A549 treated with CpdA at 1 μM for 4 hours (cell line): ENCODE data around the gene UPF3A. TPM values are rescaled to one million over a fixed set of nuclear protein-coding genes. Genes with fewer than 3 reads are reported as not detected.

Experiments used
- total RNA-seq: library from RNA; stranded (reverse); fragments of 200-300 nt; extraction: Qiagen RNA extraction; gene quantifications from 5 replicates; pipeline ENCODE4 v1.2.3, GENCODE V29; 2022; ENCODE audit warnings: low read depth

UPF3A gene, protein sequence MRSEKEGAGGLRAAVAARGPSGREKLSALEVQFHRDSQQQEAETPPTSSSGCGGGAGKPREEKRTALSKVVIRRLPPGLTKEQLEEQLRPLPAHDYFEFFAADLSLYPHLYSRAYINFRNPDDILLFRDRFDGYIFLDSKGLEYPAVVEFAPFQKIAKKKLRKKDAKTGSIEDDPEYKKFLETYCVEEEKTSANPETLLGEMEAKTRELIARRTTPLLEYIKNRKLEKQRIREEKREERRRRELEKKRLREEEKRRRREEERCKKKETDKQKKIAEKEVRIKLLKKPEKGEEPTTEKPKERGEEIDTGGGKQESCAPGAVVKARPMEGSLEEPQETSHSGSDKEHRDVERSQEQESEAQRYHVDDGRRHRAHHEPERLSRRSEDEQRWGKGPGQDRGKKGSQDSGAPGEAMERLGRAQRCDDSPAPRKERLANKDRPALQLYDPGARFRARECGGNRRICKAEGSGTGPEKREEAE
- total RNA-seq = 28.2 to 40.9 TPM (median 31.3 TPM) in 5 replicates

DNA sequence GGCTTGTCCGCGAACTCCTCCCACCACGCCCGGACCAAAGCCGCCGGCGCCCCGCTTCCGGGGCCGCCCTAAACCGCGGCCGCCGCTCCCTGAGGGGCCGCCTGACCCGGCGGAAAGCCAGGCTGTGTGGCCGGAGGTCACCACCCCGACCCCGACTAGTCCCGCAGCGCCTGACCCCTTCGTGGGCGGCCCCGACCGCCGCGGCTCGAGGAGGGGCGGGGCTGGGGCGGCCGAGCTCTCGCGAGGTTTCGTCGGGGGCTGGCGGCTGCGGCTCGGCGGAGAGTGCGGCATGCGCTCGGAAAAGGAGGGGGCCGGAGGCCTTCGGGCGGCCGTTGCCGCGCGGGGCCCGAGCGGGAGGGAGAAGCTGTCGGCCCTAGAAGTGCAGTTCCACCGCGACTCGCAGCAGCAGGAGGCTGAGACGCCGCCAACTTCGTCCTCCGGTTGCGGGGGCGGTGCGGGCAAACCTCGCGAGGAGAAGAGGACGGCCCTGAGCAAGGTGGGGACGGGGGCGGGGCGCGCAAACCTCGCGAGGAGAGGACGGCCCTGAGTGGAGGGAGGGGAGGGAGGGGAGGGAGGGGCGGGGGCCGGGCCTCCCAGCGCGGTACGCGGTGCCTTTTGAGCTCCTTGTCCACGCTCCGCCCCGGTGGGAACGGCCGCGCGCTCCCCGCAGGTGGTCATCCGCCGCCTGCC, at the start of gene UPF3A:
Gene UPF3A, plus strand, starts transcription at position 251 of the 690 bp plus-strand sequence. Its CDS starts 39 bp downstream, at position 290.

DNA sequence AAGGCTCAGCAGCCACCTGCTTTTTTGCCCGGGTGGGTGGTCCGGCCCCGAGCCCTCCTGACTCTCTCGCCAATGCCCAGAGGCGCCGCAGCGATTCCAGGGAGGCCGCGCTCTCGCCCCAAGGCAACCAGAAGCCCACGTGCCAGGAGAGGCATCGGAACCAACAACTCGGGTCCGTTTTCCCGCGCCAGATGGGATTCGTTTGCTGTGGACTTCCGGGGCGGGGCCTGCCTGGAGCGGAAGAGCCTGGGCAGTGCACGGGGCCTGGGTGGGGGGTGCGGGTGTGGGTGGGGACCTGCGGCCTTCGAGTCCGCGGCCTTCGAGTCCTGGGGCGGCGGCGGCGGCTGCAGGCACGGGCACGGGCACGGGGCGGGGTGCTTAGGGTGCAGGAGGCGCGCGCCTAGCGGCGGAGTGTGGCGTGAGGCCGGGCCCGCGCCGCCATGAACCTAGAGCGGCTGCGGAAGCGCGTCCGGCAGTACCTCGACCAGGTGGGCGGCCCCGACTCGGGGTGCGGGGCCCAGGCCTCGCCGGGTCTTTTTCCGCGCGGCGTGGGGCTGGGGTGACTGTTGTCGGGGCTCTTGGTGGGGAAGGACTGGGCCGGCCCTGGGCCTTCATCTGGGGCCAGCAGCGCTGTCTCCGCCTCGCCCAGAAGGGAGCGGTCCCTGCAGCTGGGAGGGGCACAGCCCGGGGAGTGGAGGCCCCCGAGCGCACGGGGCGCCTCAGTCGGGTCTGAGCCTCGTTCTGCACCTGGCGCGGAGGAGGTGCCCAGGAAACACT, 46.6 kb upstream of the UPF3A start, which contains the start of gene CDC16:
Gene CDC16, plus strand, starts transcription at position 253 of the 777 bp plus-strand sequence. Its CDS starts 188 bp downstream, at position 441.

DNA sequence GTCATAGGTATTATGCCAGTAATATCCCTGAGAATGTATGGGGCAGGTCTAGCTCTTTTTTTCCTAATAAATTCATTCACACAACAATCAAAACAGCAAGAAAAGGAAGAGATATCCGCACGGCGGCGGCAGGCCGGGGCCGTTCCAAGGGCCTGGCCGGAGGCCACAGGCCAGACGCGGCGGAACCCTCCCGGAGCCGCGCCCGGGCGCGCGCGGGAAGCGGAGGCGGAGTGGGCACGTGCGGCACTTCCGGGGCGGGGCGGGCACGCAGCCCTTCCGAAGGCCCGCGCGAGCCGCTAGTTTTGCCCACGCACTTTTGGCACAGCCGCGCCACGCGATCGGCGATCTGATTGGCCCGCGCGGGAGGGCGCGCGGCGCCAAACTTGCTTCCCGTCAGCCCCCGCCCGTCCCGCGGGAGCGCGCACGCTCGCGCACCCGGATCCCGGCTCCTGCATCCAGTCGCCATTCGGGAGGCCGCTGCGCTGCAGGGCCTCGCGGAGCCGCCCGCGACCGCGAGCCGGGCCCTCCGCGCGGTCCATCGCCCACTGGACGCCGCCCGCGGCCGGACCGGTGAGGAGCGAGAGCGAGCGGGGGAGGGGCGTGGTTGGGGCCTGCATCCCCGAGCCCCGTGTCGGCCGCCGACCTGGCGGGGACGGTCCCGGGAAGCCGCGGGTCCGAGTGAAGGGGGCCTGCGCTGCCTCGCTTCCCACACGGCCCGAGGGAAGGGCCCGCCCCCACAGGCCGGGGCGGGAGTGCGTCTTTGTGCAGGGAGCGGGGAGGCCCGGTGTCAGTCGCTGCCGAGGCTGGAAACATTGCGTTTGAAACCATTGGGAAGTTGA, 32.9 kb downstream of the UPF3A start, which contains the start of gene CHAMP1:
Gene CHAMP1, plus strand, starts transcription at position 430 of the 839 bp plus-strand sequence. CDS start 9,340 bp downstream, outside the sequence.

Other genes with a start within 250 kb of the UPF3A start
- 11.8 to 15.2 TPM (median 13.7 TPM) in 5 replicates for gene RASA3, start 149.0 kb upstream of the UPF3A start, total RNA-seq
- gene CFAP97D2, start 102.3 kb upstream of the UPF3A start, total RNA-seq = not detected in 5 replicates
- gene CDC16, start 46.7 kb upstream of the UPF3A start, total RNA-seq = 36.5 to 44.2 TPM (median 38.8 TPM) in 5 replicates
- gene CHAMP1, start 32.9 kb downstream of the UPF3A start, total RNA-seq = 19.3 to 24.0 TPM (median 20.1 TPM) in 5 replicates